Activated T-cell treated with anti-CD3 and anti-CD28 coated beads, Interleukin-2, amount 50 U/mL, for 48 hours (primary cell): Measurements from ENCODE around the gene KCTD7.
A peak's percentile ranks its signal among the peaks of the same experiment; 100 is the strongest.
"Not testable (repeated sequence)": the region's sequence is repeated elsewhere in the genome, so short reads cannot be mapped to it uniquely, and the experiment has no call there.

Source experiments
- DNase-seq, 2 experiments: peaks; one replicate each; pipeline ENCODE4 v3.0.0-alpha.2; 2020

KCTD7 gene

DNA sequence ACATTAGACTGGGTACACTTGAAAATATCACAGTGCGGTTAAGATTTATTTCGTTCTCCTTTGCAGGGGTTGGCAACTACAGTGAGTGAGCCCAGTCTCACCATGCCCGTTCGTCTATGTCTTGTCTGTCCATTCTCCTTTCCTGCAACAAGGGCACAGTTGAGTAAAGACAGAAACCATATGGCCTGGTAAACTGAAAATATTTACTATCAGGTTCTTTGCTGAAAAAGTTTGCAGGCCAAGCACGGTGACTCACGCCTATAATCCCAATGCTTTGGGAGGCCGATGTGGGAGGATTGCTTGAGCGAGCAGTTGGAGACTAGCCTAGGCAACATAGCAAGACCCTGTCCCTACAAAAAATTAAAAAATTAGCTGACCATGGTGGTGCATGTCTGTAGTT is 11.4 kb upstream of the KCTD7 start:
- DNase-seq, result no peak

DNA sequence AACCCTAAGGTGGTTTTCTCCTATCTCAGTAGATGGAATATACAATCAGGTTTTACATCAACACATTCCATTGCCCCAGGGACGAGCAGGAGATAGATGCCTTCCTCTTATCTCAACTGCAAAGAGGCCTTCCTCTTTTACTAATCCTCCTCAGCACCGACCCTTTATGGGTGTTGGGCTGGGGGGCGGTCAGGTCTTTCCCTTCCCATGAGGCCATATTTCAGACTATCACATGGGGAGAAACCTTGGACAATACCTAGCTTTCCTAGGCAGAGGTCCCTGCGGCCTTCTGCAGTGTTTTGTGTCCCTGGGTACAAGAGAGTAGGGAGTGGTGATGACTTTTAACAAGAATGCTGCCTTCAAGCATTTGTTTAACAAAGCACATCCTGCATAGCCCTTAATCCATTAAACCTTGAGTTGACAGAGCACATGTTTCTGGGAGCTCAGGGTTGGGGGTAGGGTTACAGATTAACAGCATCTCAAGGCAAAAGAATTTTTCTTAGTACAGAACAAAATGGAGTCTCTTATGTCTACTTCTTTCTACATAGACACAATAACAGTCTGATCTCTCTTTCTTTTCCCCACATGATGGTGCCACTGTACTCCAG is 9.2 kb upstream of the KCTD7 start:
- not testable (repeated sequence) for DNase-seq

DNA sequence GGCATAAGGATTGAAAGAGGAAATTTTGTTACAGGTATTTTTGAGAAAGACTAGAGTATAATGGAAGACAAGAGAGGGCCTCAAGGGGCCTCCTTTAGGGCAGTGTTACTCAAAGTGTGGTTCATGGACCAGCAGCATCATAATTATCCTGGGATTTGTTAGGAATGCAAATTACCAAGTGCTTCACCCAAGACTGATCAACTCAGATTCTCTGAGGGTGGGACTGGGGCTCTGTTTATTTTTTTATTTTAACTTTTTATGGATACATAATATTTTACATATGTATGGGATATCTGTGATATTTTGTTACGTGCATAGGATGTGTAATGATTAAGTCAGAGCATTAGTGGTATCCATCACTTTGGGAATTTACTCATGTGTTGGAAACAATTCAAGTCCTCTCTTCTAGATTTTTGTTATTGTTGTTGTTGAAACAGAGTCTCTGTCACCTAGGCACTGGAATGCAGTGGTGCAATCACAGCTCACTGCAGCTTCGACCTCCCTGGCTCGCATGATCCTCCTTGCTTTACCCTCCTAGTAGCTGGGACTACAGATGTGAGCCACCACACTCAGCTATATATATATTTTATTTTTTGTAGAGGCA is 2.2 kb upstream of the KCTD7 start:
- no peak for DNase-seq

DNA sequence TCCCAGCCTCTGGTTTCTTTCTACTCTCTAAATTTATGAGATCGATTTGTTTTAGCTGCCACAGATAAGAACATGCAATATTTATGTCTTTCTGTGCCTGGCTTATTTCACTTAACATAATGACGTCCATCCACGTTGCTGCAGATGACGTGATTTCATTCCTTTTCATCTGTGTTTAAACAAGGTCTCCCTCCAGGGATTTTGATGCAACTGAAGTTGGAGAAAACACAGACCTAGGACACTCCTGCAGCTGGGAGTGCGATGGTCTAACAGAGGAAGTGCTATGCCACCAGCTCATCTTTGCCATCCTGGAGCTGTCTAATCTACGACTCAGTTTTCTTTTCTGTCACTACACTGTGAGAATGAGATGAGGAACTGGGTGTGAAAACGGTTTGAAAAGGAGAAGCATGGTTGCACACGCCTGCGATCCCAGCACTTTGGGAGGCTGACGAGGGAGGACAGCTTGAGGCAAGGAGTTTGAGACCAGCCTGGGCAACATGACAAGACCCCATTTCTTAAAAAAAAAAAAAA is 1.5 kb upstream of the KCTD7 start:
- no peak for DNase-seq

DNA sequence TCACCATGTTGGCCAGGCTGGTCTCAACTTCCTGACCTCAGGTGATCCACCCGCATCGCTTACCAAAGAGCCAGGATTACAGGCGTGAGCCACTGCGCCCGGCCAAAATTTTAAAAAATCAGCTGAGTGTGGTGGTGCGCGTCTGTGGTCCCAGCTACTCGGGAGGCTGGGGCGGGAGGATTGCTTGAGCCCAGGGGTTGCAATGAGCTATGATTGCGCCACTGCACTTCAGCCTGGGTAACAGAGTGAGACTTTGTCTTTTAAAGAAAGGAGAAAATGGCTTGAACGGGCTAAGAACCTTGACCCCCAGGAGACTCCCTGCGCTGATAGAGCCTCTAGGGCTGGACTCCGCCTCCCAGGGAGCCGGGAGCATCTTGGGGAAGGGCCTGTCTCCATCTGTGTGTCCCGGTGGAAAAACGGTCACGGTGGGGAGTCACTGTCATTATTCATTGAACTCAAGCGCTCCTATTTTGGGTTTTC is 760 bp upstream of the KCTD7 start:
- DNase-seq, result no peak

DNA sequence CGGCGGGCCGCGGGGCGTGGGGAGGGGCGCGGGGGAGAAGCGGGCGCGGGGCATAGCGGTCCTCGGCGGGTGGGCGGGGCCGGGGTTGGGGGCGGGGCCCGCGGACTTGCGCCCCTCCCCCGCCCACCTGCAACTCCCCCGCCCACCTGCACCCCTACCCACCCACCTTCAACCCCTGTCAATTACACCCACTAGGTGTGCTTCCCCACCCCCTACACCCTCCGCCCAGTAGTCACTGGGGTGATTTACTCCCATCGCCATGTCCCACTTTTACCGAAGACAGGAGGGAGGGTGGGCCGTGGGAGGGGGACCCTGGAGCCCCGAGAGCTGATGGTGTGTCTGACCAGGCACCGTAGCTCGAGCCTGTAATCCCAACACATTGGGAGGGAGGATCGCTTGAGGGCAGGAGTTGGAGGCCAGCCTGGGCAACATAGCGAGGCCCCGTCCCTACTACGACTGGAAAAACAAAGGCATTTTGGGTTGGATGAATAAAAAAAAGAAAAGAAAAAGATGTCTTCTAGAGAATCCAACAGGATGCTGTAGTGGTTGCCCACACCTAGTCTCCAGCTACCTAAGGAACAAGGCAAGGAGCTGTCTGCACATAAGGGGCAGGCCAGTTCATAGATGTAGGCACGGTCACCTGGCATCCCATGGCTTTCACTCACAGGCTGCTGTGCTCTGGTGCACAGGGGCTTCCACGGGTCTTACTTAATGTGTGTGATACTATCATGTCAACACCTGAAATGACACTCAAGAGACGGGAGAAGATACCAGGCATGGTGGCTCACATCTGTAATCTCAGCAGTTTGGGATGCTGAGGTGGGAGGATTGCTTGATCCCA is 761 bp downstream of the KCTD7 start:
- no peak for DNase-seq

DNA sequence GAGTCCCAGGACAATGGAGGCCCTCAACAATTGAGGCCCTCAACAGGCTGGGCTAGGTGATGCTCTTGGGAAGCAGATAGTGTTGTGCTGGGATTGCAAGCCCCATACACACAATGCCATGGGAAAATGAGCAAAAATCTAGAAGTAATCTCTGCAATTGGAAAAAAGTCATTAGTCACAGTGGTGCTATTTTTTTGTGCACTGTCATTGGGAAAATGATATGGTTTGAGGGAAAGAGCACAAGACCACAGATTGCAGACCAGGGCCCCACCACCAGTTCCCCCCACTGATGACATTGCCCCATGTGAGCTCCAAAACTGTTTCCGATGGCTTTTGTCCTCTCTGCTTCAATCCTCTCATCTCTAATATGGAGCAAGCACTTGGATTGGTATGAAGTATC is 1.9 kb downstream of the KCTD7 start:
- no peak for DNase-seq

DNA sequence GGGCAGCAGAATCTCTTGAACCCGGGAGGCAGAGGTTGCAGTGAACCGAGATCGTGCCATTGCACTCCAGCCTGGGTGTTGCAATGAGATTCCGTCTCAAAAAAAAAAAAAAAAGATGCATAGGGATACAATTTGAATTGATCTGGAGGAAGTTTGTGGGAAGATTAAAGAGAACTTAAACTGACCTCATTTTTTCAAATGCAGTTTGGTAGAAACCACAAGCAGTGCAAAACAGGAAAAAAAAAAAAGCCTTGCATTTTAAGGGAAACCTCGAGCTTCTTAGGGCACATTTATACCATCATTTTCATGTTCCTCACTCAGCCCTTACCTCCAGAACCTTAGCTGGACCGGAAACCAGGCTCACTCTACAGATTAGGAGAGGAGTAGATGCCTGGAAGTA is 2.8 kb downstream of the KCTD7 start:
- DNase-seq, result no peak

DNA sequence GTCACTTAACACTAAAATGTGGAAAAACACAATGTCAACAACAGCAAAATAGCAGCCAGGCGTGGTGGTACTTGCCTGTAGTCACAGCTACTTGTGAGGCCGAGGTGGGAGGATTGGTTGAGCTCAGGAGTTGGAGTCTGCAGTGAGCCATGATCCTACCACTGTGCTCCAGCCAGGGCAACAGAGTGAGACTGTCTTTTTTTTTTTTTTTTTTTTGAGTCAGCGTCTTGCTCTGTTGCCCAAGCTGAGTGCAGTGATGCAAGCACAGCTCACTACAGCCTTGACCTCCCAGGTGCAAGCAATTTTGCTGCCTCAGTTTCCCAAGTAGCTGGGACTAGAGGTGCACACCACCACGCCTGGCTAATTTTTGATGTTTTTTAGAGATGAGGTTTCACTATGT is 6.1 kb downstream of the KCTD7 start:
- no peak for DNase-seq

DNA sequence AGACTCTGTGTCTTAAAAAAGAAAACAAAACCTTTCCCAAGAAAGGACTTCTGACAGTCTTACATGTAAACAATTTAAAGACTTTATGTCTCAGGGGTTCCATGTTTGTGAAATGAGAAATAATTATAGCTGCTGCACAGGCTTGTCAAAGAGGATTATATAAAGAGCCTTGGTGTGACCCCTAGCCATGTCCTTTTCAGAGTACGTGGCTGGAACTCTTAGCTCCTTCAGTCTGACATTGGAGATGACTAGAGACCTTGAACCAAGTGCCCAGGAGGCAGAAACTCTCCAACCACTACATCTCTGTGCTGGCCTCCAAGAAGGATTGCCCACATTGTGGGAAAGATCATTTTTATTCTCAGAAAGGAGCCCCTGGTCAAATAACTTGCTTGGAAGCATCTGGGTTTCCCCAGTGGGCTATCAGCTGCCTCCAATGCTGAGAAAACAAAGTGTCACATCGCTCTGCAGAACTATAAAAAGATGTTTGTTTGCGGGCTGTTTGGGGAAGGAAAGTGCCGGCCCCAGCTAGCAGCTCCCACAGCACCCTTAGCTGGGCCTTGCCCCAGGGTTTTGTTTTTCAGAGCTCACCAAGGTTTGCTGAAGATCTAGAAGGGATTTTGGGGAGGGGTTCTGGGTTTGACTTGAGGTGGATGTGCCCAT is 6.8 kb downstream of the KCTD7 start:
- DNase-seq, result peak in 1 of 2 experiments; percentile 41

DNA sequence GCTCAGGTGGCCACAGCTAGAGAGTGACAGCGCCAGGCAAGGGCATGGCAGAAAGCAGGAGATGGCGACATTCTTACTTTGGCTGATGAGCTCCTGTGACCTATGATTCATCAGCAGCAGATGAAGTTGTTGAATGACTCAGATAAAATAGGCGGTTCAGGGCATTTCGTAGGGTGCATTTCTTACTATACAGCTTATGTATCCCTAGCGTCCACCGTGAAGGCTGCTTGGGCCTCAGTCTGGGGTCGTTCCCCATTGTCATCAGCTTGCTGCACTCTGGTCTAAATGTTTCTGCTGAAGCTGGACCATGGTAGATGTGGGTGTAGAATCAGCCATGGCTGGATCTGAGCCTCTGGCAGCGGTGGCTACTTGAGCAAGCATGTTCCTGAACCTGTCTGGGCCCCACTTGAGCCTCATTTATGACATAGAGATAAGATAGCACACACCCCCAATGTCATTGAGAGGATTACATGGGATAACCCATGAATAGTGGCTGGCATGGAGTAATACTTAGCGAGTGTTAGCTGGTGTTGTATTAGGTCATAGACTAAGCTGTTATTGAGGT is 7.4 kb downstream of the KCTD7 start:
- DNase-seq, result peak in 1 of 2 experiments; percentile 48

DNA sequence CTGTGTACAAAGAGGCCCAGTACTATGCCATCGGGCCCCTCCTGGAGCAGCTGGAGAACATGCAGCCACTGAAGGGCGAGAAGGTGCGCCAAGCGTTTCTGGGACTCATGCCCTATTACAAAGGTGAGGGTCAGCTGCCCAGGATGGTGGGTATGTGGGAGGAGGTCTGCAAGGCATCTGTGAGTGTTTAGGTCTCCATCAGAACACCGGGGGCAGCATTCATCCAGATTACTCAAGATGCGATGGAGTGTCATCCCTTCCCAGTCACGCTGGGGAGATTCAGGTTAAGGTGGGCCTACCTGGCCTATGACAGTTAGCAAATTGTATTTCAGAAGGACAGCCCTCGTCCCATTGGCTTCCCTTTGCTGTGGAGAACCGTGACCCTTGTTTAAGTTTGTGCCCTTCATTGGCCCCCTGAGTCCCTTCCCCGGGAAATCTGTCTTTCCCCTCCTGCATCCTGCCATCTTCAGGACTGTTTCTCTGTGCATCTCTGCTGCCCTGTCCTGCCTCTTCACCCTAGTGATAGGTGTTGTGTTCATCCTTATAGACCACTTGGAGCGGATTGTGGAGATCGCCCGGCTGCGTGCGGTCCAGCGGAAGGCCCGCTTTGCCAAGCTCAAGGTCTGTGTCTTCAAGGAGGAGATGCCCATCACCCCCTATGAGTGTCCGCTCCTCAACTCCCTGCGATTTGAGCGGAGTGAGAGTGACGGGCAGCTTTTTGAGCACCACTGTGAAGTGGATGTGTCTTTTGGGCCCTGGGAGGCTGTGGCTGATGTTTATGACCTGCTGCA is 9.8 kb downstream of the KCTD7 start:
- no peak for DNase-seq

DNA sequence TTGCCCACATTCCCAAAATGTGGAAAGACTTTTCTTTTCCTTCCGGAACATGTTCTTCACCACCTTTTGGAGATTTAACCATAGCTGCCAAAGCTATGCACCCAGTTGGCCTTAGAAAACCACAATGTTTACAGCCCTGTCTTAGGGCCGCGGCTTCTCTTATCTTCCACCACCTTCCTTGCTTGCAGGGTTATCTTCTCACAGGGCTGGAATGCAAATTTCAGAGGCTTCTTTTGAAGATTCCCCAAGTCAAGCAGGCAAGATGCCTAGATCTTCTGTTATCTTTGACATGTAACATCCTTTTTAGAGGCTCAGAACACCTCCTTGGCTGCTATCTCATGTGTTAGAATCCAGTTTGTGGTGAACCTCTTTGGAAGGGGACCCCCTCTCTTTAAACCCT is 11.1 kb downstream of the KCTD7 start:
- no peak for DNase-seq

DNA sequence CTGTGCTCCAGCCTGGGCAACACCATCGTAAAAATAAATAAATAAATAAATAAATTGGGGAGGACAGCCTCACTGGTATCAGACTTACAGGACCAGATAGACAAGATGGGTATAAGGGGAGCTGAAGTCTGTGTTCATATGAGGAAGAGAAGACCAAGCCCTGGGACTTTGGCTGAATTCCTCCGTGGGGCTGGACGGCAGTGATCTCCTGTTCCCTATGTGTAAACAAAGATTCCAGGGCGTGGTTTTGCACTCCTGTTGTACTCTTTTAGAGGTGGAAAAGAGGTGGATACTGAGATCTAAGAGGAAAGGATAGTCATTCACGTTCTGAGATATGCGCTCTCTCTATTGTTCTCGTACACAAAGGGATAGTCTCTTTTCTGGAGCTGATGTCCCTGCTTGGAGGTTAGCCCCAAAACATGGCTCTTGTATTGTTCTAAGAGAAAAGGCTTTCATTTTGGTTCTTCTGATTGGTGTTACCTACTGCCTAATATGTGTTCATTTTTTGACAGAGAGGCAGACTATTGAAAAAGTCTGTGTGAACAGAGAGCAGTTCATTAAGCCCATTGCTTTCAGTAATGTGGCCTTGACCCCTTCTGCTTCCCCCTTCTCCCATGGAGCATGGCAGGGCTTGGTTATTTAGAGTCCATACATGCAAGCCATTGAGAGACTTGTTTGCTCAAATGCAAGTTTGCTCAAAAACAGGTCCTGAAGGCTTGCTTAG is 12.3 kb downstream of the KCTD7 start:
- no peak for DNase-seq

DNA sequence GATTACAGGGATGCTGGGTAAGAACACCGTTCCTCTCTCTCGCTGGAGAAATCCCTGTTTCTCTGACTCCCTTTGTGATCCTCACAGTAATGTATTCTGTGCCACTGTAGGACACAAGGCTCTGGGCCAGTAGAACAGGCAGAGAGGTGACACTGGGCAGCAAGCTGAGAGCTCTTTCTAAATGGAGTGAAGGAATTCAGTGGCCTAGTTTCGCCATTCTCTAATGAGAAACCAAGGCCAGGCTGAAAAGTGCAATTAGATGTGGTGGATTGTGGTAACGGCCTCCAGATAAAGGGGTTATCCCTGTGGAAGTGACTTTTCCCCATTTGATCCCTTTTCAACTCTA is 12.8 kb downstream of the KCTD7 start:
- no peak for DNase-seq

DNA sequence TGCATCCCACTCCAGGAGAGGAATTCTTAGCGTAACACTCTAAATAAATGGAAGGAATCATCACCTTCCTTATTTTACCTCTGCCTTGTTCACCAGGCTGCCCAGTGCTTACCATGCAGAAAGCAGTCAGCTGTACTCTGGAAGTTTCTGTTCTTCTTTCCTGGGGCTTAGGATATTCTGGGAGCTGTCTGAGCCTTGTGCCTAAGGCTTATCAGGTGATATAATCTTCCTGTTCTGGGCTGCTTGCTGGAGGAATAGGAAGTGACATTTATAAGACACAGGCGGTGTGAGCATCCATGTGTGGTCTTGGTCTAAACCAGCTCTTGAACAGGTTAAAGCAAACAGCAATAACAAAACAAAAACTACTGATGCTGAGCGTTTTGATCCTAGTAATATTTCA is 13.5 kb downstream of the KCTD7 start:
- DNase-seq, result no peak

DNA sequence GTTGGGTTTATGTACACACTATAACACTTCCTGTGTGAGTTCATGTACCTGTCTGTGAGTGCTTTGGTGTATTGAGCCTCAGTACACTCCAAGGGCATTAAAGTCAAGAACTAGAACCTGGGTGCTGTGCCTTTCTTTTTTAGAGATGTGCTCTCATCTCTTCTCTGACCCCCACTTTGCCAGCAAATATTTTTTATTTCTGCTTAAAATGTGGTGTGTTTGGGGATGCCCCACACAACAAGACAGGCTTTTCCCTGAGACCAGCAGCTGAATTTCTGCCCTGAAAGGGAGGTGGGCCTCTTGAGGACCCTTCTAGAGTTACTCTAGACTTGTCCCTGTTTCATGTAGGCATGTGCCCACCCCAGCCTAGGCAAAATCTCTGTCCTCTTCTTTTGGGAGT is 14.3 kb downstream of the KCTD7 start:
- DNase-seq, result no peak

DNA sequence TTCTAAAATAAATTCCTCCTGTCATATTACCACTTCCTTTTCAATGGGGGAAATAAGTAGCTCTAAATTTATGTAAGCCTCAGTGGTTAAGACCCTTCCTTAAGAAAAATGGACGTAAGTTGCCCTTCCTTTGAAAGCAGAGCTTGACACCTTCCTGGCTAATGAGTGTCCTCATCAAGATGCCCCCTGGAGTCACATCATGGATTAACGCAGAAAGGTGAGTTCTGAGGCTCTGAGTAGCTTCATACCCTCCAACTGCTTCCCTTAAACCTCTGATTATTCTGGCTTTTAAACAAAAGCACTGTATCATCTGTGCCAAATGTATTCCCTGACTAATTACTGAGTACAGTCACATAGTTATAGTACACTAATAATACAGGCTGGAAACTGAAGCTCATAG is 14.7 kb downstream of the KCTD7 start:
- no peak for DNase-seq

DNA sequence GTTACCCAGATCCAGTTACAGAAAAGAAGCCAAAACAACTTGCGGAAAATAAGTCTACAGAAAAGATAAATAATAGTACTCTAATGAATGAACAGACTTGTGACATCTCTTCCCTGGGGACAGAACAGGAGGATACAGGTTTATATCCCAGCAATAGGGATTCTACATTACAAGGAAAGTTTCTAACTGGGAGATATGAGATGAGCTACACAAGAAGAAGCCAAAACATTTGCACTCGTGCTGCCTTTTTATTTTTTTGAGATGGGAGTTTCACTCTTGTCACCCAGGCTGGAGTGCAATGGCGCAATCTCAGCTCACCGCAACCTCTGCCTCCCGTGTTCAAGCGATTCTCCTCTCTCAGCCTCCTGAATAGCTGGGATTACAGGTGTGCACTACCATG is 22.3 kb downstream of the KCTD7 start:
- not testable (repeated sequence) for DNase-seq

DNA sequence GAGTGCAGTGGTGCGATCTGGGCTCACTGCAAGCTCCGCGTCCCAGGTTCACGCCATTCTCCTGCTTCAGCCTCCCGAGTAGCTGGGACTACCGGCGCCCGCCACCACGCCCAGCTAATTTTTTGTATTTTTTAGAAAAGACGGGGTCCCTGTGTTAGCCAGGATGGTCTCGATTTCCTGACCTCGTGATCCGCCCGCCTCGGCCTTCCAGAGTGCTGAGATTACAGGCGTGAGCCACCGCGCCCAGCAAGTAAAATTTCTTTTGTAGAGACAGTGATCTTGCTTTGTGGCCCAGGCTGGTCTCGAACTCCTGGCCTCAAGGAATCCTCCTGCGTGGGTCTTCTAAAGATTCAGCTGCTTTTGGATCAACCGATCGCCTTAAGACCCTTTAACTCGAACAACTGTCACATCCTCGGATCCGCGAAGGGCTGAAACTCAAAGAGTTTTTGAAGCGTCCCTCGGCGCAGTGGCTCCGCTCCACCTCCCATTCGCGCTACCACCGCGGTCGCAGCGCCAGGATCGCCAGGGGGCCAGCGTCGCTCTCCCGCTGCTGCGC is 25.1 kb downstream of the KCTD7 start:
- not testable (repeated sequence) for DNase-seq
